A549 (cell line): ENCODE results near the gene LINC01488. TPM values are rescaled to one million over a fixed set of nuclear protein-coding genes. Genes with fewer than 3 reads are reported as not detected.
A peak's percentile ranks its signal among the peaks of the same experiment; 100 is the strongest.

Experiments
- ATAC-seq, 2 experiments: fragments of 200-7000 bp in 1 of 2; fragments of >200 bp in 1 of 2; cut with Nextera tagmentation in 1 of 2; cut with Tn5 transposase in 1 of 2; 3 replicates each; pipeline versions ENCODE4 v1.8.0 to v1.9.1; 2018 to 2020; ENCODE audit warnings: mild to moderate bottlenecking in 1 of 2, moderate library complexity in 1 of 2
- CTCF ChIA-PET: fragments of 300-600 bp; sonication (Branson Sonifier 250); formaldehyde crosslinking; extraction: SDS; loops from one replicate; lab custom pipeline; 2021; ENCODE audit warnings: antibody characterized with exemption, inconsistent platforms; lab: Yijun Ruan, JAX
- POLR2A ChIA-PET: fragments of 350-600 bp; formaldehyde crosslinking; extraction: SDS; loops from one replicate; lab custom pipeline; 2021; ENCODE audit warnings: antibody characterized with exemption, inconsistent platforms; lab: Yijun Ruan, JAX
- DNase-seq, 2 experiments: peaks; one replicate each; pipeline versions ENCODE4 v3.0.0 to v3.0.0-alpha.2; 2011 to 2016; ENCODE audit warnings: low read depth in 1 of 2, low spot score in 1 of 2
- FAIRE-seq: peaks from 2 replicates; lab custom pipeline; 2011; peaks lifted over from hg19 to GRCh38; lab: Jason Lieb, UNC
- H3K27ac ChIP-seq, 2 experiments: fragments of >200 bp; sonication (Bioruptor Twin); formaldehyde crosslinking; 3 replicates each; pipeline ENCODE4 v1.5.1; 2016 to 2017
- H3K4me1 ChIP-seq: fragments of >200 bp; sonication (Bioruptor Twin); formaldehyde crosslinking; 3 replicates; pipeline ENCODE4 v1.6.1; 2016
- H3K4me2 ChIP-seq: fragments of >200 bp; sonication (Bioruptor Twin); formaldehyde crosslinking; 3 replicates; pipeline ENCODE4 v1.6.1; 2016
- H3K4me3 ChIP-seq: fragments of >200 bp; sonication (Bioruptor Twin); formaldehyde crosslinking; 3 replicates; pipeline ENCODE4 v1.5.1; 2016
- H3K9me3 ChIP-seq: fragments of >200 bp; sonication (Bioruptor Twin); formaldehyde crosslinking; 3 replicates; pipeline ENCODE4 v1.6.1; 2016
- BHLHE40 ChIP-seq: IDR thresholded peaks from 2 replicates; pipeline ENCODE4 v1.6.1; 2012; ENCODE audit warnings: low read depth, low read length, inconsistent platforms
- CBX8 ChIP-seq: fragments of 200-600 bp; sonication (generic); IDR thresholded peaks from 2 replicates; pipeline ENCODE4 v1.6.1; 2016
- CHD2 ChIP-seq: fragments of 150-350 bp; IDR thresholded peaks from 2 replicates; pipeline ENCODE4 v1.6.1; 2014; ENCODE audit warnings: low read length; ENCODE audit not compliant: partially characterized antibody
- FOSB ChIP-seq: fragments of 250-450 bp; sonication (Bioruptor Pico); IDR thresholded peaks from 2 replicates; pipeline ENCODE4 v1.5.0; 2020; ENCODE audit warnings: mild to moderate bottlenecking, moderate library complexity
- HDAC2 ChIP-seq: fragments of 200-600 bp; sonication (generic); IDR thresholded peaks from 2 replicates; pipeline ENCODE4 v1.6.1; 2016
- HEYL ChIP-seq: fragments of 250-450 bp; sonication (Bioruptor Pico); IDR thresholded peaks from 2 replicates; pipeline ENCODE4 v1.8.0; 2021; ENCODE audit warnings: mild to moderate bottlenecking, moderate library complexity
- HMGXB4 ChIP-seq: fragments of 250-450 bp; sonication (Bioruptor Pico); IDR thresholded peaks from 2 replicates; pipeline ENCODE4 v1.5.0; 2021; ENCODE audit warnings: mild to moderate bottlenecking, moderate library complexity, borderline replicate concordance
- HOXB13 ChIP-seq: fragments of 250-450 bp; sonication (Bioruptor Pico); IDR thresholded peaks from 2 replicates; pipeline ENCODE4 v1.5.0; 2020; ENCODE audit warnings: low read depth, mild to moderate bottlenecking, moderate library complexity
- KDM5A ChIP-seq: fragments of 200-600 bp; sonication (generic); IDR thresholded peaks from 2 replicates; pipeline ENCODE4 v1.6.1; 2016; ENCODE audit warnings: antibody characterized with exemption, mild to moderate bottlenecking
- MAZ ChIP-seq: fragments of 150-350 bp; IDR thresholded peaks from 2 replicates; pipeline ENCODE4 v1.6.1; 2014; ENCODE audit warnings: antibody characterized with exemption, low read depth, low read length, borderline replicate concordance
- MYC ChIP-seq: IDR thresholded peaks from 2 replicates; pipeline ENCODE4 v1.6.1; 2012; ENCODE audit warnings: mild to moderate bottlenecking, inconsistent platforms, low read length, improper control_type of control experiment, borderline replicate concordance
- NFE2L2 ChIP-seq: fragments of 150-350 bp; conservative IDR thresholded peaks from 2 replicates; pipeline ENCODE4 v1.6.1; 2014; ENCODE audit warnings: low read length
- NR3C1 ChIP-seq: fragments of >200 bp; sonication (Bioruptor Twin); formaldehyde crosslinking; IDR thresholded peaks from 3 replicates; pipeline ENCODE4 v1.6.1; 2017
- POLR2AphosphoS2 ChIP-seq: conservative IDR thresholded peaks from 2 replicates; pipeline ENCODE4 v1.6.1; 2012; ENCODE audit warnings: low read length, improper control_type of control experiment, inconsistent platforms
- RFX5 ChIP-seq: fragments of 450-650 bp; IDR thresholded peaks from 2 replicates; pipeline ENCODE4 v1.7.1; 2014; ENCODE audit warnings: antibody characterized with exemption, mild to moderate bottlenecking, moderate library complexity
- RNF2 ChIP-seq: fragments of 200-600 bp; sonication (generic); IDR thresholded peaks from 2 replicates; pipeline ENCODE4 v1.6.1; 2016; ENCODE audit warnings: low read depth, mild to moderate bottlenecking, antibody characterized with exemption, moderate library complexity, borderline replicate concordance
- SREBF2 ChIP-seq: fragments of 450-650 bp; IDR thresholded peaks from 2 replicates; pipeline ENCODE4 v1.6.1; 2014; ENCODE audit warnings: mild to moderate bottlenecking, moderate library complexity
- ZNF302 ChIP-seq: fragments of 250-450 bp; sonication (Bioruptor Pico); IDR thresholded peaks from 2 replicates; pipeline ENCODE4 v1.9.0; 2021; ENCODE audit warnings: inconsistent platforms, mild to moderate bottlenecking, moderate library complexity
- WGBS: methylation state at CpG from one replicate; pipeline ENCODE4 v1.1.6; 2017; ENCODE audit errors: missing lambda C conversion rate; 5-methylcytosine and 5-hydroxymethylcytosine counted together
- polyA plus RNA-seq, 4 experiments: library from polyadenylated mRNA; depleted of rRNA in 3 of 4; stranded (reverse); fragments of >200 nt; fragmentation: RNase III in 1 of 4; extraction: RNeasy Plus Mini Kit Qiagen cat#74134 plus additional on column Dnase treatment in 1 of 4; gene quantifications; 2 replicates in 3 of 4; 3 replicates in 1 of 4; pipeline ENCODE4 v1.2.3, GENCODE V29; 2011 to 2017
- TF ChIP-seq, protein P1 (sequence below): fragments of >200 bp; sonication (Bioruptor Twin); formaldehyde crosslinking; IDR thresholded peaks from 2 replicates; pipeline ENCODE4 v1.6.1; 2016
- TF ChIP-seq, protein P2 (sequence below): fragments of >200 bp; sonication (Bioruptor Twin); formaldehyde crosslinking; IDR thresholded peaks from 3 replicates; pipeline ENCODE4 v1.6.1; 2016
- TF ChIP-seq, protein P3 (sequence below): fragments of 200-600 bp; sonication (generic); IDR thresholded peaks from 2 replicates; pipeline ENCODE4 v1.6.1; 2016; ENCODE audit warnings: antibody characterized with exemption, mild to moderate bottlenecking, moderate library complexity

LINC01488 gene
- polyA plus RNA-seq, 2 of the 4 experiments (the other 2 are of a cell fraction): 0.05 TPM; not detected in 1

DNA sequence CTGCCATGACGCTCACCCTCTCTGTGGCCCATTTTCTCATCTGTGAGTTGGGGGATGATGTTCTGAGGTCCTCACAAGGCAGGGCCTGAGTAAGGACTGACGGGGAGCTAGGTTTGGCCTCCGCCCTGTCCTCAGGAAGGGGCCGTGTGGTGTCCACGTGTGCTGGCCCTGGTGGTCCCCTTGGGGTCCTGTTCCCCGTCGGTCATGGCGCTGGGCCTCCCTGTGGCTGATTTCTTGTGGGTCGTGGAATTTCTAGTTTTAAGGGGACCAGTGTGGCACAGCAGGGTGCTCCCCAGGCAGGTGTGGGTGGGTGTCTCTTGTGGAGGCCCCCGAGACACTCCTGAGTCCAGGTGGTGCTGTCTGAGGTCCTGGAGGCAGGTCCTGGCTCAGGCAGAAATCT, 5.9 kb downstream of the LINC01488 start:
- no peak for FAIRE-seq
- no peaks in the 10 kb centered on the region for H3K9me3 ChIP-seq
- no peak overlapping the region for H3K4me3 ChIP-seq
- CTCF ChIA-PET: interaction anchor here (1.6 kb wide), 1 partner anchor 9 kb away, joined by 7 read pairs; no protein-coding TSS in a partner anchor
- POLR2A ChIA-PET: no interaction called here
- H3K27ac ChIP-seq: no peak overlapping the region; a peak in 1 of 6 replicates
- DNase-seq: no peak
- peaks cover 17% of the 10 kb centered on the region for H3K4me1 ChIP-seq
- no peak for ATAC-seq
- TF ChIP-seq NFE2L2: no peak
- no peak for TF ChIP-seq RFX5
- no peak for TF ChIP-seq MAZ
- TF ChIP-seq CHD2: no peak
- TF ChIP-seq POLR2AphosphoS2: no peak
- TF ChIP-seq, protein P1, sequence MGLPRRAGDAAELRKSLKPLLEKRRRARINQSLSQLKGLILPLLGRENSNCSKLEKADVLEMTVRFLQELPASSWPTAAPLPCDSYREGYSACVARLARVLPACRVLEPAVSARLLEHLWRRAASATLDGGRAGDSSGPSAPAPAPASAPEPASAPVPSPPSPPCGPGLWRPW: no peak
- 85% methylated on average over 9 of the region's 10 CpGs for WGBS
- no peak overlapping the region for H3K4me2 ChIP-seq

DNA sequence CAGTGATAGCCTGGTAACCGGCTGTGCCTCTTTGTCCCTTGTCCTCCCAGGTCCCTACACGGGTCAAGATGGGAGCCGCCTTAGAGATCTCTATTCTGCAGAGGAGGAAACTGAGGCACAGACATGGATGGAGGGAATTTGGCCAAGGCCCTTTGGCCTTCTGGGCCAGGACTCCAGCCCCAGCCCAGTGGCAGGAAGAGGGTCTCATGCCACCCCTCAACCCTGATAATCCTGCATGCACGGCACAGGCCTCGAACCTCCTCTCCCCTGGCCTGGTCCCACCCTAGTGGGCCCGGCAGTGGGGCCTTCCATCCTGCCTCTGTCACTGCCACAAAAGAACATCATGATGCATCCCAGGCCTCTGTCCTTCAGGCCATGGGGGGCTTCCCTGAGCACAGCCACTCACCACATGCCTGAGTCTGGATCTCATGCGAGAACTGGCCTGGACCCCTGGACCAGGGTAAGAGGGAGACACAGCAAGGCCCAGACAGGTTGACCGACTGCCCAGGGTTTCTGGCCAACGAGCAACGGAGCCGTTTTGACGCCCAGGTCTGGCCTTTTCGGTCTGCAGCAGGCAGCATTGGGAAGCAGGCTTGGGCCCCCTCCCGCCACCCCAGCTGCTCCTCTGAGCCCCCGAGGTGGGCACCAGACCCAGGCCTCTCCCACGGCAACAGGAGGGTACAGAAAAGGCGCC, 6.5 kb downstream of the LINC01488 start:
- Histone ChIP-seq H3K27ac (peak overlapping the region in 1 of 2 experiments; percentile 10; a peak in 1 of 6 replicates), H3K9me3 (no peaks in the 10 kb centered on the region), H3K4me2 (no peak overlapping the region), H3K4me1 (peaks cover 17% of the 10 kb centered on the region), H3K4me3 (no peak overlapping the region)
- ATAC-seq (no peak), DNase-seq (no peak), FAIRE-seq (no peak)
- 89% methylated on average over 11 of the region's 17 CpGs for WGBS
- TF ChIP-seq HMGXB4 (no peak), KDM5A (no peak), FOSB (CRISPR knock-in tag) (no peak), RNF2 (no peak), CBX8 (no peak), HDAC2 (no peak), SREBF2 (no peak), MAZ (no peak), BHLHE40 (no peak), HEYL (CRISPR knock-in tag) (no peak), HOXB13 (CRISPR knock-in tag) (no peak), NR3C1 (no peak), MYC (no peak), ZNF302 (CRISPR knock-in tag) (no peak)
- TF ChIP-seq, protein P2, sequence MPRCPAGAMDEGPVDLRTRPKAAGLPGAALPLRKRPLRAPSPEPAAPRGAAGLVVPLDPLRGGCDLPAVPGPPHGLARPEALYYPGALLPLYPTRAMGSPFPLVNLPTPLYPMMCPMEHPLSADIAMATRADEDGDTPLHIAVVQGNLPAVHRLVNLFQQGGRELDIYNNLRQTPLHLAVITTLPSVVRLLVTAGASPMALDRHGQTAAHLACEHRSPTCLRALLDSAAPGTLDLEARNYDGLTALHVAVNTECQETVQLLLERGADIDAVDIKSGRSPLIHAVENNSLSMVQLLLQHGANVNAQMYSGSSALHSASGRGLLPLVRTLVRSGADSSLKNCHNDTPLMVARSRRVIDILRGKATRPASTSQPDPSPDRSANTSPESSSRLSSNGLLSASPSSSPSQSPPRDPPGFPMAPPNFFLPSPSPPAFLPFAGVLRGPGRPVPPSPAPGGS: no peak
- TF ChIP-seq, protein P3, sequence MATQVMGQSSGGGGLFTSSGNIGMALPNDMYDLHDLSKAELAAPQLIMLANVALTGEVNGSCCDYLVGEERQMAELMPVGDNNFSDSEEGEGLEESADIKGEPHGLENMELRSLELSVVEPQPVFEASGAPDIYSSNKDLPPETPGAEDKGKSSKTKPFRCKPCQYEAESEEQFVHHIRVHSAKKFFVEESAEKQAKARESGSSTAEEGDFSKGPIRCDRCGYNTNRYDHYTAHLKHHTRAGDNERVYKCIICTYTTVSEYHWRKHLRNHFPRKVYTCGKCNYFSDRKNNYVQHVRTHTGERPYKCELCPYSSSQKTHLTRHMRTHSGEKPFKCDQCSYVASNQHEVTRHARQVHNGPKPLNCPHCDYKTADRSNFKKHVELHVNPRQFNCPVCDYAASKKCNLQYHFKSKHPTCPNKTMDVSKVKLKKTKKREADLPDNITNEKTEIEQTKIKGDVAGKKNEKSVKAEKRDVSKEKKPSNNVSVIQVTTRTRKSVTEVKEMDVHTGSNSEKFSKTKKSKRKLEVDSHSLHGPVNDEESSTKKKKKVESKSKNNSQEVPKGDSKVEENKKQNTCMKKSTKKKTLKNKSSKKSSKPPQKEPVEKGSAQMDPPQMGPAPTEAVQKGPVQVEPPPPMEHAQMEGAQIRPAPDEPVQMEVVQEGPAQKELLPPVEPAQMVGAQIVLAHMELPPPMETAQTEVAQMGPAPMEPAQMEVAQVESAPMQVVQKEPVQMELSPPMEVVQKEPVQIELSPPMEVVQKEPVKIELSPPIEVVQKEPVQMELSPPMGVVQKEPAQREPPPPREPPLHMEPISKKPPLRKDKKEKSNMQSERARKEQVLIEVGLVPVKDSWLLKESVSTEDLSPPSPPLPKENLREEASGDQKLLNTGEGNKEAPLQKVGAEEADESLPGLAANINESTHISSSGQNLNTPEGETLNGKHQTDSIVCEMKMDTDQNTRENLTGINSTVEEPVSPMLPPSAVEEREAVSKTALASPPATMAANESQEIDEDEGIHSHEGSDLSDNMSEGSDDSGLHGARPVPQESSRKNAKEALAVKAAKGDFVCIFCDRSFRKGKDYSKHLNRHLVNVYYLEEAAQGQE: no peak
- ChIA-PET CTCF (interaction anchor here (2.1 kb wide), 1 partner anchor 113 kb away, joined by 5 read pairs; no protein-coding TSS in a partner anchor), POLR2A (no interaction called here)
